Right atrium auricular region (tissue), 2 donors: Measurements from ENCODE around the gene TIPARP. TPM values are rescaled to one million over a fixed set of nuclear protein-coding genes. Genes with fewer than 3 reads are reported as not detected.

Experiments
- DNase-seq: peaks from one replicate; pipeline ENCODE4 v3.0.0-alpha.2; 2019; ENCODE audit warnings: low spot score
- H3K27ac ChIP-seq, 2 donors: fragments of 200-600 bp; sonication (generic); 1 replicate in 1 of 2; 2 replicates in 1 of 2; pipeline ENCODE4 v1.5.1; 2016 to 2019
- H3K27me3 ChIP-seq, 2 donors: fragments of 200-600 bp; sonication (generic); one replicate each; pipeline versions ENCODE4 v1.5.1 to v1.6.0; 2017 to 2019
- H3K36me3 ChIP-seq: fragments of 200-600 bp; sonication (generic); one replicate; pipeline ENCODE4 v1.5.1; 2016
- H3K4me1 ChIP-seq, 2 donors: fragments of 200-600 bp; sonication (generic); one replicate each; pipeline versions ENCODE4 v1.5.1 to v1.6.0; 2017 to 2019
- H3K4me3 ChIP-seq, 2 donors: fragments of 200-600 bp; sonication (generic); 1 replicate in 1 of 2; 2 replicates in 1 of 2; pipeline ENCODE4 v1.5.1; 2017 to 2019; ENCODE audit warnings: mild to moderate bottlenecking in 1 of 2, moderate library complexity in 1 of 2
- H3K9me3 ChIP-seq, 2 donors: fragments of 200-600 bp; sonication (generic); one replicate each; pipeline ENCODE4 v1.5.1; 2019
- total RNA-seq, 2 donors: library from RNA; depleted of rRNA; stranded (reverse); fragments of >200 nt; gene quantifications; one replicate each; pipeline ENCODE4 v1.1.0, GENCODE V29; 2016
- TF ChIP-seq, protein P1 (sequence below), 2 donors: fragments of 200-600 bp; sonication (generic); IDR thresholded peaks; one replicate each; pipeline ENCODE4 v1.5.1; 2019; ENCODE audit warnings: antibody characterized with exemption in 2 of 2

Gene TIPARP
- total RNA-seq, 2 donors from 2014 or later, result 39.9 to 47.2 TPM

DNA sequence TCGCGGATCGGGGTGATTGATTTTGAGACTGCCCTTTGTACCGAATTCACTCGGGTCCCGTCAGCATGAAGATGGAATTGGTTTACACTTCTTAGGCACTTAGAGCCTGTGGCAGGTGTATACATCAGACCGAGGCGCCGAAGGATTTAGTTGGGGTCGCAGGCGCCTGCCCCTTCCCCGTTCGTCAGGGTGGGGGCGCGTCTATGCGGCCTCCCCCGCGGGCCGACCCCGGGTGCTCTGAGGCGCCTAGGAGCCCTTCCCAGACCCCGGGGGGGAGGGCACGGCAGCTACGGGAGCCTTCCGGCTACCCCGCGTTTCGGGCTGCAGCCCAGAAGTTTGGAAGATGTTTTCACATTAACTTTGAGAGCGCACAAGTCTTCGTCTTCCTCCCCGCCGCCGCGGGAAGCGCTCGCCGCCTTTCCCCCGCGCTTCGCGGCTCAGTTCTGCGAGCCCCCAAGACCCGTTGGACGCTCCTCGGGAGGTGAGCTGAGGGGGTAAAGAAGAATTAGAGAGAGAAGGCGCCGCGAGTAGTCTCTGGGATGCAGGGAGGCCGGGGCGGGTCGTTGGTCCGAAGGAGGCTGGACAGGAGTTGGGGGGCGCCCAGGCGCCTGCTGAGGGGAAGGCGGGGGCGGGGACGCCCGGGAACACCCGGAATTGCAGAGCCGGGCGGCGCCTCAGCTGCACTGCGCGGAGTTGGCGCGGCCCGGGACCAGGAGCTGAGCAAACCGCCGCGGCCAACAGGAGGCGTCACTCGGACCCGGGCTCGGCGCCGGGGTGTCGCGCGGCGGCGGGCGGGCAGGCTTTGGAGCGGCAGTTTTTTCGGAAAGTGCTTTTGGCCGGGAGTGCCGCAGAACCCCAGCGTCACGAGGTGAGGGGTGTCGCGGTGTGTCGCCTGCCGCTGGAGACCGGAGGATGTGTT is 780 bp downstream of the TIPARP start:
- peaks cover 0 to 45% of the 10 kb centered on the region in 2 donors for H3K4me1 ChIP-seq
- TF ChIP-seq, protein P1, sequence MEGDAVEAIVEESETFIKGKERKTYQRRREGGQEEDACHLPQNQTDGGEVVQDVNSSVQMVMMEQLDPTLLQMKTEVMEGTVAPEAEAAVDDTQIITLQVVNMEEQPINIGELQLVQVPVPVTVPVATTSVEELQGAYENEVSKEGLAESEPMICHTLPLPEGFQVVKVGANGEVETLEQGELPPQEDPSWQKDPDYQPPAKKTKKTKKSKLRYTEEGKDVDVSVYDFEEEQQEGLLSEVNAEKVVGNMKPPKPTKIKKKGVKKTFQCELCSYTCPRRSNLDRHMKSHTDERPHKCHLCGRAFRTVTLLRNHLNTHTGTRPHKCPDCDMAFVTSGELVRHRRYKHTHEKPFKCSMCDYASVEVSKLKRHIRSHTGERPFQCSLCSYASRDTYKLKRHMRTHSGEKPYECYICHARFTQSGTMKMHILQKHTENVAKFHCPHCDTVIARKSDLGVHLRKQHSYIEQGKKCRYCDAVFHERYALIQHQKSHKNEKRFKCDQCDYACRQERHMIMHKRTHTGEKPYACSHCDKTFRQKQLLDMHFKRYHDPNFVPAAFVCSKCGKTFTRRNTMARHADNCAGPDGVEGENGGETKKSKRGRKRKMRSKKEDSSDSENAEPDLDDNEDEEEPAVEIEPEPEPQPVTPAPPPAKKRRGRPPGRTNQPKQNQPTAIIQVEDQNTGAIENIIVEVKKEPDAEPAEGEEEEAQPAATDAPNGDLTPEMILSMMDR (IDR thresholded peaks at IDR 0.05), result peak in 1 of 2 donors; percentile 64

DNA sequence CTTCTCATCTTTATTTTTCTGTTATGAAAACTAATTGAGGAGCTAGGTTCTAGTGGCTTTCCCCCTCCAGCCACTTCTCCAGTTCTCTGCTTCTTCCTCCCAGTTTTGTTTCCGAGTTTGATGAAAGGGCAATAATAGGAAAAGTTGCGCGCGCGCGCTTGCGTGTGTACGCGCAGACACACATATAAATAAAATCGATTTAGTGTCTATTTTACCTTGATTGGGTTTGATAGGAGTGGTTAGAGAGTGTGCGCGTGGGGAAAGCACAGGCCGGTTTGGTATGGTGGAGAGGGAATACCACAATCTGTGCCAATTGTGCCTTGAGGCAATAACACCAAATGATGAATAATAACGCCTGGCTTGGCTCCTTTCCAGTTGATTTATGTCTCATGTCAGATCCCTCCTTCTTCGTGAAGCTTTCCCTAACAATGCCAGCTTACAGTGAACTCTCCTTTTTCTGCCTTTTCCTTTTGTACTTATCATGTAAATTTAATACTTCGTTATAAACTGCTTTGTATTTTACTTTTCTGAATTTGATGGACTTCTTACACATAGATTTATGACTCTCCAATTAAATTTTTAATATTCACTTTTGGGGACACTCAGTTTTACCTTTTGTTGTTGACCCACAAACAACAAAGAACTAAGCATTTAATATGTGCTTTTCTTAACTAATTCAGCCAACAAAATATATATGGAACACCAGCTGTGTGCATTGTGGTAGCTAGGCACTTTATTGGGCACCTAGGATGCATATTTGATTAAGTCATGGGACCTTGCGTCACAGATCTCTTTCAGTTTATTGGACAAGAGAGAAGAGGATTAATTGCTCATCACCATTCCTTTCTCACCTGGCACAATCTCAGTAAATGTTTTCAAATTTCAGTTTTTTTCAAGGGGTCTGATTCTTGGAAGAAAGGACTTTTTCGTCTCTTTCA is 1.7 kb downstream of the TIPARP start:
- TF ChIP-seq, protein P1 (IDR thresholded peaks at IDR 0.05), result no peak
- peak overlapping the region; percentile 80 to 92 for H3K4me3 ChIP-seq
- no peaks in the 10 kb centered on the region for H3K9me3 ChIP-seq
- no peaks in the 10 kb centered on the region for H3K27me3 ChIP-seq
- peaks cover 14% of the 10 kb centered on the region for H3K36me3 ChIP-seq
- peak overlapping the region; percentile 95 to 99 for H3K27ac ChIP-seq
- DNase-seq, result peak; percentile 66
- H3K4me1 ChIP-seq, result peaks cover 0 to 55% of the 10 kb centered on the region in 2 donors

More for the DNA sequence above, 780 bp downstream of the TIPARP start:
- H3K27me3 ChIP-seq, result no peaks in the 10 kb centered on the region
- peak; percentile 70 for DNase-seq
- peak overlapping the region; percentile 80 to 92 for H3K4me3 ChIP-seq
- peak overlapping the region; percentile 95 to 99 for H3K27ac ChIP-seq
- peaks cover 14% of the 10 kb centered on the region for H3K36me3 ChIP-seq
- no peaks in the 10 kb centered on the region for H3K9me3 ChIP-seq

DNA sequence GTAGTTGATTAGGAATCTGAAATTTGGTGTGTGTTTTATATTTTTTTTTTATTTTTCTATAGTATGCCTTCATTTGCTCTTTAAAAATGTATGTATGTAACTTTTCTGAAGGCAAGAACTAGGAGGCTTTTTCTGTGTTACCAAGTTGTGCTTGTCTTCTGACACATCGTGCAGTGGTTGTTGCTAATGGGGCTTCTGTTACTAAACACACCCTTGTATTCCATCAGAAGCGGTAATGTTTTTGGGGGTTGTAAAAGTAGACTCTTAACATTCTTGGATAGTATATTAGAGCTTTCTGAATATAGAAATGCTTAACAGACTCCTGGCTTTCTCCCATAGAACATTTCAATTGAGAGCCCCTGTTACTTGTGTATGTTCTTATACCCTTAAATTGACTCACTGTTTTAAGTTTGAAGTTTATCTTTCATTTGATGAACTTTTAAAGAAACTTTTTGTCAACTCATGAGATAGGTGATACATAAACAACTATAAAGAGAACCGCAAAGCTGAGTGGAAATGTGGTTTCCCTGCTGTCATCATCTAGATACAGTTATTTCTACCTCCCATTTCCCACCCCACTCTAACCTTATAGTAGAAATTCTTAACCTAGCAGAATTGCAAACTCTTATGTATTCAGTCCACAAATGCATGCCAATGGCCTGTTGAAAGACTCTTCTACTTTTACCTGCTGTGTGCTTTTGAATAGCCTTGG is 2.5 kb downstream of the TIPARP start:
- Histone ChIP-seq H3K27me3 (no peaks in the 10 kb centered on the region), H3K4me3 (peak overlapping the region in 1 of 2 donors; percentile 92), H3K4me1 (peaks cover 0 to 63% of the 10 kb centered on the region in 2 donors), H3K9me3 (no peaks in the 10 kb centered on the region), H3K27ac (peak overlapping the region; percentile 95 to 99), H3K36me3 (peaks cover 14% of the 10 kb centered on the region)
- no peak for DNase-seq
- TF ChIP-seq, protein P1 (IDR thresholded peaks at IDR 0.05), result no peak

DNA sequence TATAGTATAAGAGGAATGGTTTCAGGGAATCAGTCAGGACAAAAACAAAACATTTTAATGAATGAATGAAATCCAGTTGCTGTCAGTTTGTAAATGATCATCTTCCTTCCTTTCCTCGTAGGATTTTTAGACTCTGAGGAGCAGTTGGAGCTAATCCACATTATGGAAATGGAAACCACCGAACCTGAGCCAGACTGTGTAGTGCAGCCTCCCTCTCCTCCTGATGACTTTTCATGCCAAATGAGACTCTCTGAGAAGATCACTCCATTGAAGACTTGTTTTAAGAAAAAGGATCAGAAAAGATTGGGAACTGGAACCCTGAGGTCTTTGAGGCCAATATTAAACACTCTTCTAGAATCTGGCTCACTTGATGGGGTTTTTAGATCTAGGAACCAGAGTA is 3.1 kb downstream of the TIPARP start:
- peak overlapping the region; percentile 95 to 99 for H3K27ac ChIP-seq
- H3K27me3 ChIP-seq, result no peaks in the 10 kb centered on the region
- no peaks in the 10 kb centered on the region for H3K9me3 ChIP-seq
- peak overlapping the region in 1 of 2 donors; percentile 92 for H3K4me3 ChIP-seq
- H3K4me1 ChIP-seq, result peaks cover 0 to 69% of the 10 kb centered on the region in 2 donors
- no peak for DNase-seq
- H3K36me3 ChIP-seq, result peaks cover 14% of the 10 kb centered on the region
- TF ChIP-seq, protein P1 (IDR thresholded peaks at IDR 0.05), result no peak

DNA sequence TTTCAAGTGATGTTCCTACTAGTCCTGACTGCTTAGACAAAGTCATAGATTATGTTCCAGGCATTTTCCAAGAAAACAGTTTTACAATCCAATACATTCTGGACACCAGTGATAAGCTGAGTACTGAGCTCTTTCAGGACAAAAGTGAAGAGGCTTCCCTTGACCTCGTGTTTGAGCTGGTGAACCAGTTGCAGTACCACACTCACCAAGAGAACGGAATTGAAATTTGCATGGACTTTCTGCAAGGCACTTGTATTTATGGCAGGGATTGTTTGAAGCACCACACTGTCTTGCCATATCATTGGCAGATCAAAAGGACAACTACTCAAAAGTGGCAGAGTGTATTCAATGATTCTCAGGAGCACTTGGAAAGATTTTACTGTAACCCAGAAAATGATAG is 3.8 kb downstream of the TIPARP start:
- Histone ChIP-seq H3K27me3 (no peaks in the 10 kb centered on the region), H3K27ac (peak overlapping the region; percentile 95 to 99), H3K4me3 (no peak overlapping the region), H3K9me3 (no peaks in the 10 kb centered on the region), H3K36me3 (peaks cover 14% of the 10 kb centered on the region), H3K4me1 (peaks cover 0 to 74% of the 10 kb centered on the region in 2 donors)
- DNase-seq, result no peak
- TF ChIP-seq, protein P1 (IDR thresholded peaks at IDR 0.05), result no peak
